HG03175 (cell line): ENCODE data around the gene GTF2H4.
"Not testable (repeated sequence)": the region's sequence is repeated elsewhere in the genome, so short reads cannot be mapped to it uniquely, and the experiment has no call there.

Experiments used
- ATAC-seq: cut with Tn5 transposase; IDR thresholded peaks from one replicate; pipeline ENCODE4 v1.9.1; 2021; ENCODE audit warnings: mild to moderate bottlenecking, moderate library complexity; ENCODE audit not compliant: unreplicated experiment

Gene GTF2H4

DNA sequence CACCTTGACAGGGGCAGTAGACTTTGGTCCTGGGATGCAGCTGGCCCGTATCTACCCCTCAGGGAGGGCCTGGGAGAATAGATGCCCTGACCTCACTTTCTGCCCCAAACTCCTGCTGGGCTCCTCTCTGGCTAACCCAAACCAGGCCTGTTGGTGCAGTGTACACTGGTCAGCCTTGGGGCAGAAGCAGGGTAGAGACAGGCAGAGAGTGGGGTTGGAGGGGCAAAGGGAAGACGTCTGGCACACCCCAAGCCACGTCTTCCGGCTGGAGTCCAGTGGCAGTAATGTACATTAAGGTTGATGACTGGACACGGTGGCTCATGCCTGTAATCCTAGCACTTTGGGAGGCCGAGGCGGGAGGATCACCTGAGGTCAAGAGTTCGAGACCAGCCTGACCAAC, 14.3 kb upstream of the GTF2H4 start:
- no peak for ATAC-seq

- no peak for ATAC-seq
Measured at GRCh38 chr6:30894381-30894780, 13.6 kb upstream of the GTF2H4 start.

GRCh38 chr6:30894935-30895334, 13.1 kb upstream of the GTF2H4 start:
- ATAC-seq, result no peak

DNA sequence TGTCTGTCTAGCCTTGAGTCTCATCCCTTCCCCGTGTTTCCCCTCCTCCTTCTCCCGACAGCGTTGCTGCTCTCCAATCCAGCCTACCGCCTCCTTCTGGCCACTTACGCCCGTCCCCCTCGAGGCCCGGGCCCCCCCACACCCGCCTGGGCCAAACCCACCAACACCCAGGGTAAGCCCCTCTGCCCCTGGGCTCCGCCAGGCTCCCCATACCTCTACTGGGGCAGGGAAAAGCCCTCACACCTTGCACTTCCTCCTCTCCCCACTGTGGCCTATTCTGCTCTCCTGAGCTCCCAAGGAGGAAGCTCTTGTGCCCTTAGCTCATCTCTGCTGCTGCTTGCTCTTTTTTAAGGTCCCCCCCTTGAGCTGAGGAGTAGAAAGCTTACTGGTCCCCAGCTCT, 12.7 kb upstream of the GTF2H4 start:
- ATAC-seq, result no peak

DNA sequence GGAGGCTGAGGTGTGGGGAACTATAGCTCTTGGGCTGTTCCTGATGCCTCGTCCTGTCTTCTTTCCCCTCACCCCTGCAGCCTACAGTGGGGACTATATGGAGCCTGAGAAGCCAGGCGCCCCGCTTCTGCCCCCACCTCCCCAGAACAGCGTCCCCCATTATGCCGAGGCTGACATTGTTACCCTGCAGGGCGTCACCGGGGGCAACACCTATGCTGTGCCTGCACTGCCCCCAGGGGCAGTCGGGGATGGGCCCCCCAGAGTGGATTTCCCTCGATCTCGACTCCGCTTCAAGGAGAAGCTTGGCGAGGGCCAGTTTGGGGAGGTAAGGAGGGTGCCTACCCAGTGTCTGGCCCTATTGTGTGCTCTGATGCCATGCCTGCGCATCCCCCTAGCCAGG, 11.5 kb upstream of the GTF2H4 start:
- ATAC-seq, result no peak

GRCh38 chr6:30897882-30898281, 10.1 kb upstream of the GTF2H4 start:
- ATAC-seq, result no peak

GRCh38 chr6:30898750-30899360, 9.2 kb upstream of the GTF2H4 start:
- ATAC-seq, result no peak

- no peak for ATAC-seq
Measured at GRCh38 chr6:30900863-30901417, 7.1 kb upstream of the GTF2H4 start.

DNA sequence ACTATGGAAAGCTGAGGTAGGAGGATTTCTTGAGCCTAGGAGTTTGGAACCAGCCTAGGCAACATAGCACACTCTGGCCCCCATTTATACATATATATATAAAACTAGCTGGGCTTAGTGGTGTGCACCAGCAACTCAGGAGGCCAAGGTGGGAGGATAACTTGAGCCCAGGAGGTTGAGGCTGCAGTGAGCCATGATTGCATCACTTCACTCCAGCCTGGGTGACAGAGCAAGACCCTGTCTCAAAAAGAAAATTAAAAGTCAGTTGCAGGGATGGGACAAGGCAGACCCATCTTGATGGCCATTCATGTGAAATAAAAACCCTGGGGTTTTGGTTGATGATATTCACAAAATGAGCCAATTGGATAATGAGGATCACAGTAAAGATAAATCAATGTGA, 6.6 kb upstream of the GTF2H4 start:
- no peak for ATAC-seq

DNA sequence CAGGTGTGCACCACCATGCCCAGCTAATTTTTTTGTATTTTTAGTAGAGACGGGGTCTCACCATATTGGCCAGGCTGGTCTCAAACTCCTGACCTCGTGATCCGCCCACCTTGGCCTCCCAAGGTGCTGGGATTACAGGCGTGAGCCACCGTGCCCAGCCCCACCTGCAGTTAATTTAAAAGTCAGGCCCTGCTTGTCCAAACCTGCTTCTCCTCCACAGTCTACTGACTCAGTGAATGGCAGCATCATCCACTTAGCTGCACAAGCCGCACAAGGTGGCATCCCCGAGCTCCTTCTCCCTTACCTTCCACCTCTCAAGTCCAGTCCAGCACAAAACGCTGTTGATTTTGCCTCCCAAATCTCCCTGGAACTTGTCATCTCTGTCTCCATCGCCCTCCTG, 5.8 kb upstream of the GTF2H4 start:
- ATAC-seq, result not testable (repeated sequence)

GRCh38 chr6:30902709-30903108, 5.3 kb upstream of the GTF2H4 start:
- ATAC-seq, result no peak

GRCh38 chr6:30903236-30903635, 4.8 kb upstream of the GTF2H4 start:
- no peak for ATAC-seq

DNA sequence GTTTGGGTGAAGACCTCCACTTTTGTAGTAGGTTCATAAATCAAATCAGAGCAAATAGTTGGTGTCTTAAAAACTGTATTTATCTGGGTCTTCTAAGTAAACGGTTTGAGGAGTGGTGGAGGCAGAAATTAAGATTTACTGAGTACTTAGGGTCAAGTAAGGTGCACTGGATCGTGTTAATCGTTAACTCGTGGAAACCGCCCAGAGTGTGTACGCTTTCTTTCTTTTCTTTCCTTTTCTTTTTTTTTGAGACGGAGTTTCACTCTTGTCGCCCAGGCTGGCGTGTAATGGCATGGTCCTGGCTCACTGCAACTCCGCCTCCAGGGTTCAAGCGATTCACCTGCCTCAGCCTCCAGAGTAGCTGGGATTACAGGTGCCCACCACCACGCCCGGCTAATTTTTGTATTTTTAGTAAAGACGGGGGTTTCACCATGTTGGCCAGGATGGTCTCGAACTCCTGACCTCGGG, 683 bp upstream of the GTF2H4 start:
- ATAC-seq, result not testable (repeated sequence)

- ATAC-seq, result no peak
Measured at GRCh38 chr6:30908700-30909099, 693 bp downstream of the GTF2H4 start.

DNA sequence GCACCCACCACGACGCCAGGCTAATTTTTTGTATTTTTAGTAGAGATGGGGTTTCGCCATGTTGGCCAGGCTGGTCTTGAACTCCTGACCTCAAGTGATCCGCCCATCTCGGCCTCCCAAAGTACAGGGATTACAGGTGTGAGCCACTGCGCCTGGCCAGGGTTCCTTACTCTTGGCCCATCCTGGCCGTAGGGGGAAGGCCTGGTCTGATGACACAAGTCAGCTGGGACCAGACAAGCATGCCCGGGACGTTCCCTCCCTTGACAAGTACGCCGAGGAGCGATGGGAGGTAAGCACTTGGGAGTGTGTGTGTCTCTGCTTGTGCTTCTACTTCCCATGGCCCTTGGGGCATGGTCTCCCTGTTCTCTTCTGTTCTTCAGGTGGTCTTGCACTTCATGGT, 2.5 kb downstream of the GTF2H4 start:
- ATAC-seq, result not testable (repeated sequence)

- ATAC-seq, result no peak
Measured at GRCh38 chr6:30912746-30913520, 4.9 kb downstream of the GTF2H4 start.

DNA sequence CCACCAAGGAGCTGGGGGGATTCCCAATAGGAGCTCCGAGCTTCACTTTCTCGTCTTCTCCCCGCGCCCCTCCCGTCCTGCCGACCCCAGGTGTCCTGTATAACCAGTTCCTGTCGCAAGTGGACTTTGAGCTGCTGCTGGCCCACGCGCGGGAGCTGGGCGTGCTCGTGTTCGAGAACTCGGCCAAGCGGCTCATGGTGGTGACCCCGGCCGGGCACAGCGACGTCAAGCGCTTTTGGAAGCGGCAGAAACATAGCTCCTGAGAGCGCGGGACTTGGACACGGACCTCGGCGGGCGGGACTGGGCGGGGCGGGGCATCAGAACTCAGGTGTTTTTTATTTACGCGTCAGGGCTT, 5.7 kb downstream of the GTF2H4 start:
- no peak for ATAC-seq

- ATAC-seq, result peak; percentile 80
Measured at GRCh38 chr6:30914076-30914853, 6.3 kb downstream of the GTF2H4 start, which contains the start of gene VARS2. TSS of gene VARS2 (plus strand) at chr6:30914238. CDS start at chr6:30914837, 599 bp downstream.

- no peak for ATAC-seq
Measured at GRCh38 chr6:30914854-30915590, 7.0 kb downstream of the GTF2H4 start.

DNA sequence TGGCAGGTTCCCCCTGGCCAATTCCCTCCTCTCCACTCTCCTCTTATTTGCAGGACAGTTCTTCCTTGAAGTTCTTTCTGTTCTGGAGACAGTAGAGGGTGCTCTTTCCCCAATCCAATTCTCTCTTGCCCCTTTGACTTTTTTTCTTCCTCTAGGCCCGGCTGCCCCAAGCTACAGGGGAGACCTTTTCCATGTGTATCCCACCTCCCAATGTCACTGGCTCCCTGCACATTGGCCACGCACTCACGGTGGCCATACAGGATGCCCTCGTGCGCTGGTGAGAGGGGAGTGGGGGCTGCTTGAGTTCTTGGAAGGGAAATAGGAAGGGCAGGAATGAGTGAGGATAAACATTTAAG, 7.6 kb downstream of the GTF2H4 start:
- ATAC-seq, result no peak

DNA sequence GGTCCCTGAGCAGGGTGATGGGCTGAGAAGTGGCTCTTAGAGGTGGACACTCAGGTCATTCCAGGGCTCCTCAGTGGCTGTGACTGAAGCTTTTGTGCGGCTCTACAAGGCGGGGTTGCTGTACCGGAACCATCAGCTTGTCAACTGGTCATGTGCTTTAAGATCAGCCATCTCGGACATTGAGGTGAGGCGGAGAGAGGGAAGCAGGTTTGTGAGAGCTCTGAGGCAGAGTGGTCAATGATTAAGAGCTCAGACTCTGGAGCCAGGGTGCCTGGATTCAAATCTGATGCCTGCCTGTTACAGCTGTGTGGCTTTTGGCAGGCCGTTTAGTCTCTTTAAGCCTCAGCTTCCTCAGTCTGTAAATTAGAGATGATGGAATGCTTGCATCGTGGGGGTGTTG, 9.0 kb downstream of the GTF2H4 start:
- ATAC-seq, result no peak
